HTERT RPE-1 (cell line): ENCODE results near the gene TAF4.
"Not testable (repeated sequence)": the region's sequence is repeated elsewhere in the genome, so short reads cannot be mapped to it uniquely, and the experiment has no call there.

Source experiments
- in situ Hi-C: fragments of 300-500 bp; cut with MboI; formaldehyde crosslinking; loops from 4 replicates; pipeline ENCODE4 v1.14.3; 2020; ENCODE audit warnings: low sequenced_read_pairs

TAF4 gene

GRCh38 chr20:61982191-61982950 is 83.3 kb downstream of the TAF4 start:
- in situ Hi-C loops, result no loop called here

GRCh38 chr20:61981691-61982090 is 84.0 kb downstream of the TAF4 start:
- in situ Hi-C loops, result not testable (repeated sequence)

- in situ Hi-C loops, result no loop called here
Measured at GRCh38 chr20:61980647-61981583, 84.8 kb downstream of the TAF4 start.

- in situ Hi-C loops, result no loop called here
Measured at GRCh38 chr20:61979701-61980635, 85.7 kb downstream of the TAF4 start.

GRCh38 chr20:61979090-61979489 is 86.6 kb downstream of the TAF4 start:
- in situ Hi-C loops, result no loop called here

GRCh38 chr20:61978491-61978890 is 87.2 kb downstream of the TAF4 start:
- in situ Hi-C loops, result no loop called here

- in situ Hi-C loops, result no loop called here
Measured at GRCh38 chr20:61977419-61977786, 88.3 kb downstream of the TAF4 start.

- in situ Hi-C loops, result no loop called here
Measured at GRCh38 chr20:61976644-61977418, 88.8 kb downstream of the TAF4 start.

GRCh38 chr20:61976263-61976643 is 89.4 kb downstream of the TAF4 start:
- in situ Hi-C loops, result no loop called here

- in situ Hi-C loops, result no loop called here
Measured at GRCh38 chr20:61975407-61976129, 90.1 kb downstream of the TAF4 start.

GRCh38 chr20:61974357-61974665 is 91.4 kb downstream of the TAF4 start:
- in situ Hi-C loops, result no loop called here

GRCh38 chr20:61973515-61974356 is 91.9 kb downstream of the TAF4 start:
- in situ Hi-C loops, result no loop called here

- in situ Hi-C loops, result no loop called here
Measured at GRCh38 chr20:61972636-61973508, 92.8 kb downstream of the TAF4 start.

- in situ Hi-C loops, result not testable (repeated sequence)
Measured at GRCh38 chr20:61971595-61971994, 94.1 kb downstream of the TAF4 start.

- in situ Hi-C loops, result no loop called here
Measured at GRCh38 chr20:61970357-61970756, 95.3 kb downstream of the TAF4 start.

- in situ Hi-C loops, result no loop called here
Measured at GRCh38 chr20:61969806-61970205, 95.9 kb downstream of the TAF4 start.

- in situ Hi-C loops, result no loop called here
Measured at GRCh38 chr20:61968932-61969331, 96.7 kb downstream of the TAF4 start.
